SU-DHL-6 (cell line): ENCODE data around the gene DBF4.

ENCODE experiments used
- H2AFZ ChIP-seq: fragments of 200-600 bp; sonication (generic); 2 replicates; pipeline ENCODE4 v1.6.1; 2014; ENCODE audit warnings: low read depth, mild to moderate bottlenecking, moderate library complexity, mixed read lengths, antibody characterized with exemption, low read length; ENCODE audit not compliant: severe bottlenecking
- H3F3A ChIP-seq: fragments of 200-600 bp; shearing (Covaris generic); 2 replicates; pipeline ENCODE4 v1.6.0; 2016; ENCODE audit warnings: antibody characterized with exemption, mild to moderate bottlenecking; ENCODE audit not compliant: insufficient read depth
- H3K27ac ChIP-seq: fragments of 200-600 bp; sonication (generic); 2 replicates; pipeline ENCODE4 v1.5.1; 2016; ENCODE audit warnings: low read depth, mild to moderate bottlenecking, low read length, moderate library complexity, mixed read lengths
- H3K27me3 ChIP-seq: fragments of 200-600 bp; sonication (generic), shearing (Covaris generic); 2 replicates; pipeline ENCODE4 v1.6.0; 2014; ENCODE audit warnings: mild to moderate bottlenecking, low read length
- H3K36me3 ChIP-seq: fragments of 200-600 bp; sonication (generic); 2 replicates; pipeline ENCODE4 v1.6.1; 2014; ENCODE audit warnings: mild to moderate bottlenecking, low read length, mixed read lengths
- H3K4me2 ChIP-seq: fragments of 300-600, 200-600 bp; shearing (Covaris generic), sonication (generic); 2 replicates; pipeline ENCODE4 v1.6.0; 2014; ENCODE audit warnings: low read length, low read depth, mild to moderate bottlenecking; ENCODE audit not compliant: poor library complexity, severe bottlenecking
- H3K4me3 ChIP-seq: fragments of 200-600 bp; sonication (generic); 2 replicates; pipeline ENCODE4 v1.5.1; 2014; ENCODE audit warnings: antibody characterized with exemption, low read length, mild to moderate bottlenecking, mixed read lengths; ENCODE audit not compliant: insufficient read depth, poor library complexity, severe bottlenecking
- H3K79me2 ChIP-seq: fragments of 200-600 bp; sonication (generic); 2 replicates; pipeline ENCODE4 v1.6.1; 2014; ENCODE audit warnings: mild to moderate bottlenecking, low read length, moderate library complexity; ENCODE audit not compliant: insufficient read depth
- H3K9ac ChIP-seq: fragments of 200-600 bp; sonication (generic); 2 replicates; pipeline ENCODE4 v1.7.0; 2014; ENCODE audit warnings: mild to moderate bottlenecking, low read length
- H3K9me2 ChIP-seq: fragments of 200-600 bp; sonication (generic); replicated peaks from 2 replicates; pipeline ENCODE4 v1.6.1; 2014; ENCODE audit warnings: low read length; ENCODE audit not compliant: insufficient read depth
- H3K9me3 ChIP-seq: fragments of 200-600 bp; sonication (generic); 2 replicates; pipeline ENCODE4 v1.6.1; 2014; ENCODE audit warnings: low read length, mixed read lengths; ENCODE audit not compliant: insufficient read depth
- H4K20me1 ChIP-seq: fragments of 200-600 bp; sonication (generic); 2 replicates; pipeline ENCODE4 v1.6.1; 2014; ENCODE audit warnings: low read depth, mild to moderate bottlenecking, antibody characterized with exemption, low read length, moderate library complexity, mixed read lengths
- CTCF ChIP-seq: fragments of 200-600 bp; sonication (generic); IDR thresholded peaks from one replicate; pipeline ENCODE4 v1.5.1; 2017; ENCODE audit warnings: antibody characterized with exemption, mild to moderate bottlenecking, low read length, moderate library complexity; ENCODE audit not compliant: insufficient read depth, poor library complexity, severe bottlenecking
- EZH2phosphoT487 ChIP-seq: fragments of 200-600 bp; sonication (generic), shearing (Covaris generic); conservative IDR thresholded peaks from 2 replicates; pipeline ENCODE4 v1.6.1; 2018; ENCODE audit warnings: mild to moderate bottlenecking, antibody characterized with exemption, low read length, moderate library complexity, mixed read lengths

The DBF4 gene

GRCh38 chr7:87933953-87934698, 57.8 kb downstream of the DBF4 start, which contains the start of gene ADAM22:
Gene ADAM22, plus strand, starts transcription at chr7:87934251. Its CDS starts 215 bp downstream, at chr7:87934466.
- Histone ChIP-seq H3K79me2 (0 out of 2 replicates have a peak, but pooled peaks cover 5% of the 10 kb centered on the region), H3K9ac (peak within 1 kb of the TSS; percentile 79), H4K20me1 (no peaks in the 10 kb centered on the region), H2AFZ (peak within 1 kb of the TSS; percentile 99), H3K4me3 (peak within 1 kb of the TSS; percentile 88), H3K27me3 (no peaks in the 10 kb centered on the region), H3K27ac (peak within 1 kb of the TSS; percentile 76), H3K36me3 (peaks cover 12% of the 10 kb centered on the region), H3F3A (peaks cover 16% of the 10 kb centered on the region; the same call in 1 of the 2 replicates), H3K9me2 (no peaks in the 10 kb centered on the region), H3K4me2 (peak within 1 kb of the TSS; percentile 98), H3K9me3 (no peaks in the 10 kb centered on the region)
- TF ChIP-seq EZH2phosphoT487: no peak
- no peak for TF ChIP-seq CTCF

GRCh38 chr7:87934699-87935383, 58.5 kb downstream of the DBF4 start:
- peak overlapping the region; percentile 61 for H3K4me2 ChIP-seq
- H3F3A ChIP-seq: peaks cover 16% of the 10 kb centered on the region; the same call in 1 of the 2 replicates
- H3K36me3 ChIP-seq: peaks cover 18% of the 10 kb centered on the region
- H4K20me1 ChIP-seq: no peaks in the 10 kb centered on the region
- H3K27ac ChIP-seq: peak overlapping the region; percentile 60
- H3K27me3 ChIP-seq: no peaks in the 10 kb centered on the region
- H3K9ac ChIP-seq: peak overlapping the region; percentile 79
- TF ChIP-seq EZH2phosphoT487 (no peak), CTCF (no peak)
- no peaks in the 10 kb centered on the region for H3K9me3 ChIP-seq
- peak overlapping the region; percentile 99 for H2AFZ ChIP-seq
- H3K9me2 ChIP-seq: no peaks in the 10 kb centered on the region
- 0 out of 2 replicates have a peak, but pooled peaks cover 5% of the 10 kb centered on the region for H3K79me2 ChIP-seq
- H3K4me3 ChIP-seq: peak overlapping the region; percentile 88

GRCh38 chr7:87935384-87935706, 59.1 kb downstream of the DBF4 start:
- no peak overlapping the region for H3K27ac ChIP-seq
- peak overlapping the region; percentile 79 for H3K9ac ChIP-seq
- H3K9me3 ChIP-seq: no peaks in the 10 kb centered on the region
- peaks cover 16% of the 10 kb centered on the region; the same call in 1 of the 2 replicates for H3F3A ChIP-seq
- 0 out of 2 replicates have a peak, but pooled peaks cover 5% of the 10 kb centered on the region for H3K79me2 ChIP-seq
- peaks cover 20% of the 10 kb centered on the region for H3K36me3 ChIP-seq
- no peaks in the 10 kb centered on the region for H4K20me1 ChIP-seq
- TF ChIP-seq CTCF: no peak
- no peak for TF ChIP-seq EZH2phosphoT487
- no peaks in the 10 kb centered on the region for H3K27me3 ChIP-seq
- H3K4me3 ChIP-seq: peak overlapping the region; percentile 88
- H2AFZ ChIP-seq: peak overlapping the region; percentile 99
- H3K9me2 ChIP-seq: no peaks in the 10 kb centered on the region
- H3K4me2 ChIP-seq: peak overlapping the region; percentile 61
